Keratinocyte (primary cell): ENCODE data around the gene CYP26C1. TPM values are rescaled to one million over a fixed set of nuclear protein-coding genes. Genes with fewer than 3 reads are reported as not detected.

Source experiments
- DNase-seq: peaks from one replicate; pipeline ENCODE4 v3.0.0-alpha.2; 2011; ENCODE audit warnings: low read depth, missing footprints, low spot score
- FAIRE-seq: peaks from 2 replicates; lab custom pipeline; 2011; peaks lifted over from hg19 to GRCh38; lab: Jason Lieb, UNC
- H2AFZ ChIP-seq: 2 replicates; pipeline ENCODE4 v1.6.0; 2012; ENCODE audit warnings: low read length, control low read depth, inconsistent platforms; ENCODE audit not compliant: control insufficient read depth
- H3K27ac ChIP-seq: 2 replicates; pipeline ENCODE4 v1.5.1; 2011; ENCODE audit warnings: low read length; ENCODE audit not compliant: control insufficient read depth, insufficient read depth
- H3K27me3 ChIP-seq: 3 replicates; pipeline ENCODE4 v1.6.0; 2011; ENCODE audit warnings: low read length; ENCODE audit not compliant: control insufficient read depth, insufficient read depth; ENCODE audit errors: extremely low read depth
- H3K36me3 ChIP-seq, 2 experiments: 2 replicates in 1 of 2; 3 replicates in 1 of 2; pipeline ENCODE4 v1.5.1; 2011; ENCODE audit warnings: low read length in 2 of 2, mild to moderate bottlenecking in 1 of 2; ENCODE audit not compliant: control insufficient read depth in 2 of 2, insufficient read depth in 2 of 2; ENCODE audit errors: extremely low read depth in 1 of 2
- H3K4me1 ChIP-seq: 3 replicates; pipeline ENCODE4 v1.5.1; 2011; ENCODE audit warnings: low read length; ENCODE audit not compliant: control insufficient read depth, insufficient read depth; ENCODE audit errors: extremely low read depth
- H3K4me2 ChIP-seq: 3 replicates; pipeline ENCODE4 v1.6.0; 2011; ENCODE audit warnings: low read depth, low read length; ENCODE audit not compliant: control insufficient read depth, insufficient read depth; ENCODE audit errors: extremely low read depth
- H3K4me3 ChIP-seq, 3 experiments: fragments of 200-600 bp in 1 of 3; sonication (generic) in 1 of 3; 2 replicates in 2 of 3; 3 replicates in 1 of 3; pipeline ENCODE4 v1.5.1; 2011 to 2016; ENCODE audit warnings: low read length in 3 of 3, mild to moderate bottlenecking in 3 of 3, control low read depth in 2 of 3, inconsistent platforms in 1 of 3, low read depth in 1 of 3, mixed read lengths in 1 of 3, mixed run types in 1 of 3, moderate library complexity in 1 of 3; ENCODE audit not compliant: control insufficient read depth in 2 of 3, insufficient read depth in 2 of 3; ENCODE audit errors: extremely low read depth in 1 of 3
- H3K79me2 ChIP-seq: 2 replicates; pipeline ENCODE4 v1.6.0; 2012; ENCODE audit warnings: low read length; ENCODE audit not compliant: control insufficient read depth, insufficient read depth
- H3K9ac ChIP-seq: 3 replicates; pipeline ENCODE4 v1.6.0; 2011; ENCODE audit warnings: low read length; ENCODE audit not compliant: control insufficient read depth, insufficient read depth; ENCODE audit errors: extremely low read depth
- H3K9me1 ChIP-seq: 3 replicates; pipeline ENCODE4 v1.6.0; 2011; ENCODE audit warnings: low read length; ENCODE audit not compliant: control insufficient read depth, insufficient read depth; ENCODE audit errors: extremely low read depth
- H3K9me3 ChIP-seq: 2 replicates; pipeline ENCODE4 v1.5.1; 2012; ENCODE audit warnings: low read depth, low read length; ENCODE audit not compliant: control insufficient read depth
- H4K20me1 ChIP-seq: 3 replicates; pipeline ENCODE4 v1.6.0; 2011; ENCODE audit warnings: low read length; ENCODE audit not compliant: control insufficient read depth, insufficient read depth; ENCODE audit errors: extremely low read depth
- CTCF ChIP-seq, 3 experiments: IDR thresholded peaks in 1 of 3; conservative IDR thresholded peaks in 1 of 3; optimal IDR thresholded peaks in 1 of 3; 2 replicates in 2 of 3; 3 replicates in 1 of 3; pipeline versions ENCODE3 to v1.5.1; 2011; ENCODE audit warnings: low read length in 3 of 3, mild to moderate bottlenecking in 3 of 3, moderate library complexity in 2 of 3, control low read depth in 1 of 3, inconsistent platforms in 1 of 3; ENCODE audit not compliant: insufficient read depth in 2 of 3; ENCODE audit errors: extremely low read depth in 1 of 3
- EZH2 ChIP-seq: IDR thresholded peaks from one replicate; pipeline ENCODE4 v1.6.1; 2012; ENCODE audit warnings: inconsistent platforms, mild to moderate bottlenecking, low read length, moderate library complexity
- dilution Hi-C: fragments of 300-500 bp; cut with MboI; formaldehyde crosslinking; loops from one replicate; pipeline ENCODE4 v1.7.0; 2020; ENCODE audit warnings: low sequenced_read_pairs; ENCODE audit not compliant: extremely low pct_ligation_motif_present
- polyA plus RNA-seq, 5 experiments: library from polyadenylated mRNA; depleted of rRNA in 3 of 5; stranded (reverse) in 3 of 5; stranded (forward) in 1 of 5; unstranded in 1 of 5; fragments of >200 nt; gene quantifications; 1 replicate in 1 of 5; 2 replicates in 3 of 5; 3 replicates in 1 of 5; pipeline versions ENCODE4 v1.2.1 to v1.2.3, GENCODE V29; 2011 to 2012; ENCODE audit warnings: missing spikeins in 2 of 5, low read depth in 1 of 5, low replicate concordance in 1 of 5

The CYP26C1 gene
- polyA plus RNA-seq, 1 donor (not counting 4 experiments of a cell fraction or from before 2014, with no cell fraction given) = not detected

- FAIRE-seq = no peak
- dilution Hi-C loops = no loop called here
These were observed 3.5 kb downstream of the CYP26C1 start for GRCh38 chr10:93063977-93064660.

GRCh38 chr10:93064874-93065660 is 4.5 kb downstream of the CYP26C1 start:
- H4K20me1 ChIP-seq = peaks cover 6% of the 10 kb centered on the region
- no peak for DNase-seq
- peaks cover 100% of the 10 kb centered on the region for H3K27me3 ChIP-seq
- H3K36me3 ChIP-seq = no peaks in the 10 kb centered on the region
- no peak overlapping the region for H2AFZ ChIP-seq
- peaks cover 6% of the 10 kb centered on the region for H3K4me1 ChIP-seq
- dilution Hi-C loops = no loop called here
- H3K4me3 ChIP-seq = no peak overlapping the region
- FAIRE-seq = no peak
- H3K4me2 ChIP-seq = no peak overlapping the region
- TF ChIP-seq EZH2 (no peak), CTCF (optimal IDR thresholded peaks at IDR 0.05 in 1 of 3, IDR thresholded peaks at IDR 0.05 in 1 of 3, conservative IDR thresholded peaks at IDR 0.05 in 1 of 3; ENCODE audit: extremely low read depth in 1 of 3, insufficient read depth in 2 of 3, low read length in 3 of 3) (no peak)
- H3K27ac ChIP-seq = no peak overlapping the region
- H3K79me2 ChIP-seq = no peaks in the 10 kb centered on the region
- H3K9ac ChIP-seq = no peak overlapping the region
- no peaks in the 10 kb centered on the region for H3K9me3 ChIP-seq
- H3K9me1 ChIP-seq = no peaks in the 10 kb centered on the region

More at GRCh38 chr10:93063977-93064660, 3.5 kb downstream of the CYP26C1 start:
- Histone ChIP-seq H3K4me2 (no peak overlapping the region), H3K4me1 (peaks cover 6% of the 10 kb centered on the region), H4K20me1 (peaks cover 6% of the 10 kb centered on the region), H3K36me3 (no peaks in the 10 kb centered on the region), H3K9me1 (no peaks in the 10 kb centered on the region), H3K27me3 (peaks cover 99% of the 10 kb centered on the region), H3K4me3 (no peak overlapping the region), H2AFZ (no peak overlapping the region), H3K9ac (no peak overlapping the region), H3K27ac (no peak overlapping the region), H3K9me3 (no peaks in the 10 kb centered on the region), H3K79me2 (no peaks in the 10 kb centered on the region)
- no peak for DNase-seq
- TF ChIP-seq CTCF (optimal IDR thresholded peaks at IDR 0.05 in 1 of 3, IDR thresholded peaks at IDR 0.05 in 1 of 3, conservative IDR thresholded peaks at IDR 0.05 in 1 of 3; ENCODE audit: extremely low read depth in 1 of 3, insufficient read depth in 2 of 3, low read length in 3 of 3) = no peak
- TF ChIP-seq EZH2 = no peak
